GM23338 (cell line): ENCODE data around the gene GALK1. TPM values are rescaled to one million over a fixed set of nuclear protein-coding genes. Genes with fewer than 3 reads are reported as not detected.

ENCODE experiments used
- ATAC-seq: fragments of 200-7000 bp; cut with Tn5 transposase; 3 replicates; pipeline ENCODE4 v1.9.1; 2020
- DNase-seq: peaks from one replicate; pipeline ENCODE4 v3.0.0-alpha.2; 2015; ENCODE audit warnings: low spot score
- H2AFZ ChIP-seq: fragments of 200-600 bp; sonication (generic); 2 replicates; pipeline ENCODE4 v1.8.0; 2016; ENCODE audit warnings: antibody characterized with exemption, mild to moderate bottlenecking, moderate library complexity
- H3F3A ChIP-seq: fragments of 200-600 bp; sonication (generic); replicated peaks from 2 replicates; pipeline ENCODE4 v1.8.0; 2017; ENCODE audit warnings: antibody characterized with exemption, mixed run types, low read depth
- H3K27ac ChIP-seq: fragments of 200-600 bp; sonication (generic); 2 replicates; pipeline ENCODE4 v1.6.1; 2016; ENCODE audit warnings: low read depth
- H3K27me3 ChIP-seq: fragments of 200-600 bp; sonication (generic); 2 replicates; pipeline ENCODE4 v1.8.0; 2016; ENCODE audit warnings: mild to moderate bottlenecking, mixed run types, moderate library complexity; ENCODE audit not compliant: insufficient read depth
- H3K36me3 ChIP-seq: fragments of 200-600 bp; sonication (generic); 2 replicates; pipeline ENCODE4 v1.8.0; 2016; ENCODE audit warnings: mild to moderate bottlenecking; ENCODE audit not compliant: insufficient read depth
- H3K4me1 ChIP-seq: fragments of 200-600 bp; sonication (generic); 2 replicates; pipeline ENCODE4 v1.8.0; 2016; ENCODE audit warnings: mild to moderate bottlenecking, moderate library complexity; ENCODE audit not compliant: insufficient read depth
- H3K4me2 ChIP-seq: fragments of 200-600 bp; sonication (generic); 2 replicates; pipeline ENCODE4 v1.7.1; 2017; ENCODE audit warnings: mixed run types
- H3K4me3 ChIP-seq: fragments of 200-600 bp; sonication (generic); 2 replicates; pipeline ENCODE4 v1.6.1; 2016; ENCODE audit warnings: mixed run types
- H3K79me2 ChIP-seq: fragments of 200-600 bp; sonication (generic); replicated peaks from 2 replicates; pipeline ENCODE4 v1.8.0; 2017; ENCODE audit warnings: mild to moderate bottlenecking; ENCODE audit not compliant: insufficient read depth
- H3K9me2 ChIP-seq: fragments of 200-600 bp; sonication (generic); 2 replicates; pipeline ENCODE4 v1.8.0; 2017; ENCODE audit not compliant: insufficient read depth
- H4K20me1 ChIP-seq: fragments of 200-600 bp; sonication (generic); replicated peaks from 2 replicates; pipeline ENCODE4 v1.8.0; 2017; ENCODE audit warnings: mild to moderate bottlenecking; ENCODE audit not compliant: insufficient read depth
- H3K27ac Mint-ChIP-seq: 2 replicates; pipeline ENCODE4 v1.8.0; 2020; ENCODE audit warnings: inconsistent platforms, mild to moderate bottlenecking, moderate library complexity, mixed read lengths
- H3K27me3 Mint-ChIP-seq: 3 replicates; pipeline ENCODE4 v1.8.0; 2022; ENCODE audit warnings: low read depth, mild to moderate bottlenecking, moderate library complexity, mixed read lengths, inconsistent platforms; ENCODE audit not compliant: insufficient read depth, poor library complexity
- H3K36me3 Mint-ChIP-seq: 3 replicates; pipeline ENCODE4 v1.8.0; 2021; ENCODE audit warnings: low read depth, mild to moderate bottlenecking, inconsistent platforms, moderate library complexity, mixed read lengths
- H3K4me1 Mint-ChIP-seq: 3 replicates; pipeline ENCODE4 v1.8.0; 2020; ENCODE audit warnings: mild to moderate bottlenecking, inconsistent platforms, mixed read lengths
- H3K4me3 Mint-ChIP-seq: 3 replicates; pipeline ENCODE4 v1.8.0; 2021; ENCODE audit warnings: moderate library complexity, mild to moderate bottlenecking, inconsistent platforms, mixed read lengths
- H3K9me3 Mint-ChIP-seq: 3 replicates; pipeline ENCODE4 v1.8.0; 2020; ENCODE audit warnings: moderate library complexity, mild to moderate bottlenecking, inconsistent platforms, mixed read lengths
- CREB1 ChIP-seq: fragments of 250-450 bp; sonication (Bioruptor Pico); IDR thresholded peaks from 2 replicates; pipeline ENCODE4 v1.5.0; 2020; ENCODE audit warnings: low read depth, mild to moderate bottlenecking, moderate library complexity
- EZH2 ChIP-seq: fragments of 200-600 bp; sonication (generic); IDR thresholded peaks from one replicate; pipeline ENCODE4 v1.8.0; 2017; ENCODE audit warnings: antibody characterized with exemption, mild to moderate bottlenecking, low read depth; ENCODE audit not compliant: unreplicated experiment
- EZH2phosphoT487 ChIP-seq: fragments of 200-600 bp; sonication (generic); IDR thresholded peaks from one replicate; pipeline ENCODE4 v1.8.1; 2018; ENCODE audit warnings: antibody characterized with exemption; ENCODE audit not compliant: unreplicated experiment
- JUNB ChIP-seq: IDR thresholded peaks from one replicate; pipeline ENCODE4 v1.6.1; 2016; ENCODE audit warnings: antibody characterized with exemption; ENCODE audit not compliant: unreplicated experiment
- NANOG ChIP-seq: IDR thresholded peaks from 2 replicates; pipeline ENCODE4 v1.6.1; 2016; ENCODE audit warnings: antibody characterized with exemption, borderline replicate concordance
- POLR2AphosphoS5 ChIP-seq: IDR thresholded peaks from 2 replicates; pipeline ENCODE4 v1.6.1; 2016; ENCODE audit warnings: antibody characterized with exemption, low read depth
- STAT1 ChIP-seq: IDR thresholded peaks from one replicate; pipeline ENCODE4 v1.6.1; 2016; ENCODE audit warnings: antibody characterized with exemption; ENCODE audit not compliant: unreplicated experiment
- ZNF114 ChIP-seq: fragments of 250-450 bp; sonication (Bioruptor Pico); IDR thresholded peaks from 2 replicates; pipeline ENCODE4 v1.5.0; 2020; ENCODE audit warnings: mild to moderate bottlenecking, moderate library complexity
- ZNF331 ChIP-seq: fragments of 250-450 bp; sonication (Bioruptor Pico); IDR thresholded peaks from 2 replicates; pipeline ENCODE4 v1.5.0; 2020; ENCODE audit warnings: low read depth, mild to moderate bottlenecking, moderate library complexity
- polyA plus RNA-seq: library from polyadenylated mRNA; unstranded; fragments of >200 nt; fragmentation: Nextera tagmentation; extraction: Ambion mirVana; gene quantifications from 2 replicates; pipeline ENCODE4 v1.2.1, GENCODE V29; 2016
- total RNA-seq: library from RNA; depleted of rRNA; stranded (reverse); fragments of >200 nt; shearing (Covaris generic); gene quantifications from 2 replicates; pipeline ENCODE4 v1.2.3, GENCODE V29; 2014
- TF ChIP-seq, protein P1 (sequence below): fragments of 250-450 bp; sonication (Bioruptor Pico); IDR thresholded peaks from 2 replicates; pipeline ENCODE4 v1.5.0; 2020; ENCODE audit warnings: mild to moderate bottlenecking, moderate library complexity
- TF ChIP-seq, protein P2 (sequence below): IDR thresholded peaks from one replicate; pipeline ENCODE4 v1.6.1; 2018; ENCODE audit warnings: antibody characterized with exemption; ENCODE audit not compliant: unreplicated experiment
- TF ChIP-seq, protein P3 (sequence below): IDR thresholded peaks from 2 replicates; pipeline ENCODE4 v1.6.1; 2016; ENCODE audit warnings: antibody characterized with exemption
- TF ChIP-seq, protein P4 (sequence below), 2 experiments: fragments of 200-600 bp in 1 of 2; sonication (generic) in 1 of 2; conservative IDR thresholded peaks; 2 replicates each; pipeline versions ENCODE4 v1.5.1 to v1.6.1; 2016 to 2017; ENCODE audit warnings: antibody characterized with exemption in 2 of 2, low read depth in 2 of 2, mild to moderate bottlenecking in 2 of 2, moderate library complexity in 1 of 2

GALK1 gene
- total and polyA plus RNA-seq, 2 experiments from 2014 or later: 30.5 to 31.7 TPM

DNA sequence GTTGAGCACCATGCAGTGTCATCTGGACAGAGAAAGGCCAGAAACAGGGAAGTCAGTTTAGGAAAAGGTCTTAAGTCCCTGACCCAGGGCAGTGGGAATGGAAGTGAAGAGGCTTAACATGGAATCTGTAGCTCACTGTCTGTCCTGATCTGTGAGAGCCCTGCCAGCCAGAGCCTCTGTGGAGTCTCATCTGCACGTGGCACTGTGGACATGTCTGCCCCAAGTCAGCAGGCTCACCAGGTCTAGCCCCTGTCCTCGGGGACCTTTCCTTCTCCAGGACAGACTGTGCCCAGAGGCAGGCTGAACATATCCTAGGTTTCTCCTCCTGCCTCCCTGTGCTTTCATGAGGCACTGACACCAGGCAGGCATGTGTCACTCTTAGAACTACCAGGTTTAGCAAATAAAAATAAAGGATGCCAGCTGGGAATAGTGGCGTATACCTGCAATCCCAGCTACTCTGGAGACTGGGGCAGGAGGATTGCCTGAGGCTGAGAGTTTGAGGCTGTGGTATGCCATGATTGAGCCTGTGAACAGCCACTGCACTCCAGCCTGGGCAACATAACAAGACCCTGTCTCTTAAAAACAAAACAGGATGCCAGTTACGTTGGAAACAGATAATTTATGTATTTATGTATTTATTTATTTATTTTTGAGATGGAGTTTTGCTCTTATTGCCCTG is 42.0 kb upstream of the GALK1 start:
- H3K27me3 Mint-ChIP-seq: peaks cover 15% of the 10 kb centered on the region
- no peaks in the 10 kb centered on the region for H3K4me1 ChIP-seq
- H3K4me1 Mint-ChIP-seq: no peaks in the 10 kb centered on the region
- no peaks in the 10 kb centered on the region; the same call in 2 of the 3 replicates for H3K9me3 Mint-ChIP-seq
- no peak for DNase-seq
- no peak for ATAC-seq
- TF ChIP-seq EZH2 (no peak), CREB1 (CRISPR knock-in tag) (no peak), EZH2phosphoT487 (no peak), NANOG (no peak), JUNB (no peak), ZNF114 (CRISPR knock-in tag) (no peak), ZNF331 (CRISPR knock-in tag) (no peak), STAT1 (no peak), POLR2AphosphoS5 (no peak)
- TF ChIP-seq, protein P1, sequence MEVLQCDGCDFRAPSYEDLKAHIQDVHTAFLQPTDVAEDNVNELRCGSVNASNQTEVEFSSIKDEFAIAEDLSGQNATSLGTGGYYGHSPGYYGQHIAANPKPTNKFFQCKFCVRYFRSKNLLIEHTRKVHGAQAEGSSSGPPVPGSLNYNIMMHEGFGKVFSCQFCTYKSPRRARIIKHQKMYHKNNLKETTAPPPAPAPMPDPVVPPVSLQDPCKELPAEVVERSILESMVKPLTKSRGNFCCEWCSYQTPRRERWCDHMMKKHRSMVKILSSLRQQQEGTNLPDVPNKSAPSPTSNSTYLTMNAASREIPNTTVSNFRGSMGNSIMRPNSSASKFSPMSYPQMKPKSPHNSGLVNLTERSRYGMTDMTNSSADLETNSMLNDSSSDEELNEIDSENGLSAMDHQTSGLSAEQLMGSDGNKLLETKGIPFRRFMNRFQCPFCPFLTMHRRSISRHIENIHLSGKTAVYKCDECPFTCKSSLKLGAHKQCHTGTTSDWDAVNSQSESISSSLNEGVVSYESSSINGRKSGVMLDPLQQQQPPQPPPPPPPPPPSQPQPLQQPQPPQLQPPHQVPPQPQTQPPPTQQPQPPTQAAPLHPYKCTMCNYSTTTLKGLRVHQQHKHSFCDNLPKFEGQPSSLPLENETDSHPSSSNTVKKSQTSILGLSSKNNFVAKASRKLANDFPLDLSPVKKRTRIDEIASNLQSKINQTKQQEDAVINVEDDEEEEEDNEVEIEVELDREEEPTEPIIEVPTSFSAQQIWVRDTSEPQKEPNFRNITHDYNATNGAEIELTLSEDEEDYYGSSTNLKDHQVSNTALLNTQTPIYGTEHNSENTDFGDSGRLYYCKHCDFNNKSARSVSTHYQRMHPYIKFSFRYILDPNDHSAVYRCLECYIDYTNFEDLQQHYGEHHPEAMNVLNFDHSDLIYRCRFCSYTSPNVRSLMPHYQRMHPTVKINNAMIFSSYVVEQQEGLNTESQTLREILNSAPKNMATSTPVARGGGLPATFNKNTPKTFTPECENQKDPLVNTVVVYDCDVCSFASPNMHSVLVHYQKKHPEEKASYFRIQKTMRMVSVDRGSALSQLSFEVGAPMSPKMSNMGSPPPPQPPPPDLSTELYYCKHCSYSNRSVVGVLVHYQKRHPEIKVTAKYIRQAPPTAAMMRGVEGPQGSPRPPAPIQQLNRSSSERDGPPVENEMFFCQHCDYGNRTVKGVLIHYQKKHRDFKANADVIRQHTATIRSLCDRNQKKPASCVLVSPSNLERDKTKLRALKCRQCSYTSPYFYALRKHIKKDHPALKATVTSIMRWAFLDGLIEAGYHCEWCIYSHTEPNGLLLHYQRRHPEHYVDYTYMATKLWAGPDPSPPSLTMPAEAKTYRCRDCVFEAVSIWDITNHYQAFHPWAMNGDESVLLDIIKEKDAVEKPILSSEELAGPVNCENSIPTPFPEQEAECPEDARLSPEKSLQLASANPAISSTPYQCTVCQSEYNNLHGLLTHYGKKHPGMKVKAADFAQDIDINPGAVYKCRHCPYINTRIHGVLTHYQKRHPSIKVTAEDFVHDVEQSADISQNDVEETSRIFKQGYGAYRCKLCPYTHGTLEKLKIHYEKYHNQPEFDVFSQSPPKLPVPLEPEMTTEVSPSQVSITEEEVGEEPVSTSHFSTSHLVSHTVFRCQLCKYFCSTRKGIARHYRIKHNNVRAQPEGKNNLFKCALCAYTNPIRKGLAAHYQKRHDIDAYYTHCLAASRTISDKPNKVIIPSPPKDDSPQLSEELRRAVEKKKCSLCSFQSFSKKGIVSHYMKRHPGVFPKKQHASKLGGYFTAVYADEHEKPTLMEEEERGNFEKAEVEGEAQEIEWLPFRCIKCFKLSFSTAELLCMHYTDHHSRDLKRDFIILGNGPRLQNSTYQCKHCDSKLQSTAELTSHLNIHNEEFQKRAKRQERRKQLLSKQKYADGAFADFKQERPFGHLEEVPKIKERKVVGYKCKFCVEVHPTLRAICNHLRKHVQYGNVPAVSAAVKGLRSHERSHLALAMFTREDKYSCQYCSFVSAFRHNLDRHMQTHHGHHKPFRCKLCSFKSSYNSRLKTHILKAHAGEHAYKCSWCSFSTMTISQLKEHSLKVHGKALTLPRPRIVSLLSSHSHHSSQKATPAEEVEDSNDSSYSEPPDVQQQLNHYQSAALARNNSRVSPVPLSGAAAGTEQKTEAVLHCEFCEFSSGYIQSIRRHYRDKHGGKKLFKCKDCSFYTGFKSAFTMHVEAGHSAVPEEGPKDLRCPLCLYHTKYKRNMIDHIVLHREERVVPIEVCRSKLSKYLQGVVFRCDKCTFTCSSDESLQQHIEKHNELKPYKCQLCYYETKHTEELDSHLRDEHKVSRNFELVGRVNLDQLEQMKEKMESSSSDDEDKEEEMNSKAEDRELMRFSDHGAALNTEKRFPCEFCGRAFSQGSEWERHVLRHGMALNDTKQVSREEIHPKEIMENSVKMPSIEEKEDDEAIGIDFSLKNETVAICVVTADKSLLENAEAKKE (CRISPR knock-in tag): no peak
- TF ChIP-seq, protein P2, sequence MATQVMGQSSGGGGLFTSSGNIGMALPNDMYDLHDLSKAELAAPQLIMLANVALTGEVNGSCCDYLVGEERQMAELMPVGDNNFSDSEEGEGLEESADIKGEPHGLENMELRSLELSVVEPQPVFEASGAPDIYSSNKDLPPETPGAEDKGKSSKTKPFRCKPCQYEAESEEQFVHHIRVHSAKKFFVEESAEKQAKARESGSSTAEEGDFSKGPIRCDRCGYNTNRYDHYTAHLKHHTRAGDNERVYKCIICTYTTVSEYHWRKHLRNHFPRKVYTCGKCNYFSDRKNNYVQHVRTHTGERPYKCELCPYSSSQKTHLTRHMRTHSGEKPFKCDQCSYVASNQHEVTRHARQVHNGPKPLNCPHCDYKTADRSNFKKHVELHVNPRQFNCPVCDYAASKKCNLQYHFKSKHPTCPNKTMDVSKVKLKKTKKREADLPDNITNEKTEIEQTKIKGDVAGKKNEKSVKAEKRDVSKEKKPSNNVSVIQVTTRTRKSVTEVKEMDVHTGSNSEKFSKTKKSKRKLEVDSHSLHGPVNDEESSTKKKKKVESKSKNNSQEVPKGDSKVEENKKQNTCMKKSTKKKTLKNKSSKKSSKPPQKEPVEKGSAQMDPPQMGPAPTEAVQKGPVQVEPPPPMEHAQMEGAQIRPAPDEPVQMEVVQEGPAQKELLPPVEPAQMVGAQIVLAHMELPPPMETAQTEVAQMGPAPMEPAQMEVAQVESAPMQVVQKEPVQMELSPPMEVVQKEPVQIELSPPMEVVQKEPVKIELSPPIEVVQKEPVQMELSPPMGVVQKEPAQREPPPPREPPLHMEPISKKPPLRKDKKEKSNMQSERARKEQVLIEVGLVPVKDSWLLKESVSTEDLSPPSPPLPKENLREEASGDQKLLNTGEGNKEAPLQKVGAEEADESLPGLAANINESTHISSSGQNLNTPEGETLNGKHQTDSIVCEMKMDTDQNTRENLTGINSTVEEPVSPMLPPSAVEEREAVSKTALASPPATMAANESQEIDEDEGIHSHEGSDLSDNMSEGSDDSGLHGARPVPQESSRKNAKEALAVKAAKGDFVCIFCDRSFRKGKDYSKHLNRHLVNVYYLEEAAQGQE: no peak
- TF ChIP-seq, protein P3, sequence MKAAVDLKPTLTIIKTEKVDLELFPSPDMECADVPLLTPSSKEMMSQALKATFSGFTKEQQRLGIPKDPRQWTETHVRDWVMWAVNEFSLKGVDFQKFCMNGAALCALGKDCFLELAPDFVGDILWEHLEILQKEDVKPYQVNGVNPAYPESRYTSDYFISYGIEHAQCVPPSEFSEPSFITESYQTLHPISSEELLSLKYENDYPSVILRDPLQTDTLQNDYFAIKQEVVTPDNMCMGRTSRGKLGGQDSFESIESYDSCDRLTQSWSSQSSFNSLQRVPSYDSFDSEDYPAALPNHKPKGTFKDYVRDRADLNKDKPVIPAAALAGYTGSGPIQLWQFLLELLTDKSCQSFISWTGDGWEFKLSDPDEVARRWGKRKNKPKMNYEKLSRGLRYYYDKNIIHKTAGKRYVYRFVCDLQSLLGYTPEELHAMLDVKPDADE: no peak
- TF ChIP-seq, protein P4, sequence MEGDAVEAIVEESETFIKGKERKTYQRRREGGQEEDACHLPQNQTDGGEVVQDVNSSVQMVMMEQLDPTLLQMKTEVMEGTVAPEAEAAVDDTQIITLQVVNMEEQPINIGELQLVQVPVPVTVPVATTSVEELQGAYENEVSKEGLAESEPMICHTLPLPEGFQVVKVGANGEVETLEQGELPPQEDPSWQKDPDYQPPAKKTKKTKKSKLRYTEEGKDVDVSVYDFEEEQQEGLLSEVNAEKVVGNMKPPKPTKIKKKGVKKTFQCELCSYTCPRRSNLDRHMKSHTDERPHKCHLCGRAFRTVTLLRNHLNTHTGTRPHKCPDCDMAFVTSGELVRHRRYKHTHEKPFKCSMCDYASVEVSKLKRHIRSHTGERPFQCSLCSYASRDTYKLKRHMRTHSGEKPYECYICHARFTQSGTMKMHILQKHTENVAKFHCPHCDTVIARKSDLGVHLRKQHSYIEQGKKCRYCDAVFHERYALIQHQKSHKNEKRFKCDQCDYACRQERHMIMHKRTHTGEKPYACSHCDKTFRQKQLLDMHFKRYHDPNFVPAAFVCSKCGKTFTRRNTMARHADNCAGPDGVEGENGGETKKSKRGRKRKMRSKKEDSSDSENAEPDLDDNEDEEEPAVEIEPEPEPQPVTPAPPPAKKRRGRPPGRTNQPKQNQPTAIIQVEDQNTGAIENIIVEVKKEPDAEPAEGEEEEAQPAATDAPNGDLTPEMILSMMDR (conservative IDR thresholded peaks at IDR 0.05; ENCODE audit: low read depth in 2 of 2): no peak
- no peaks in the 10 kb centered on the region; the same call in 1 of the 2 replicates for H3F3A ChIP-seq
- peaks cover 8% of the 10 kb centered on the region; the same call in 1 of the 3 replicates for H3K36me3 Mint-ChIP-seq
- no peak overlapping the region for H3K4me3 ChIP-seq
- no peak overlapping the region for H3K27ac Mint-ChIP-seq
- H3K79me2 ChIP-seq: peaks cover 28% of the 10 kb centered on the region
- no peaks in the 10 kb centered on the region for H3K36me3 ChIP-seq
- no peak overlapping the region for H3K27ac ChIP-seq
- H3K4me2 ChIP-seq: no peak overlapping the region
- H3K4me3 Mint-ChIP-seq: no peak overlapping the region
- no peak overlapping the region for H2AFZ ChIP-seq
- H3K27me3 ChIP-seq: no peaks in the 10 kb centered on the region
- no peaks in the 10 kb centered on the region for H3K9me2 ChIP-seq
- H4K20me1 ChIP-seq: peaks cover 5% of the 10 kb centered on the region
